Measurements from ENCODE around the gene RAB6C.

- TF ChIP-seq CTCF (IDR thresholded peaks at IDR 0.05 in 8 of 11, conservative IDR thresholded peaks at IDR 0.05 in 3 of 11) (no peak), POLR2A (IDR thresholded peaks at IDR 0.05) (no peak), POLR2AphosphoS5 (IDR thresholded peaks at IDR 0.05) (no peak)
Measured at GRCh38 chr2:130019402-130019801, 39.9 kb downstream of the RAB6C start.

Measured in spleen (tissue), 7 donors.